Loucy (cell line): ENCODE measurements around the gene DDX11.

Source experiments
- EZH2phosphoT487 ChIP-seq: fragments of 200-600 bp; IDR thresholded peaks from 2 replicates; pipeline ENCODE4 v1.6.1; 2018; ENCODE audit warnings: antibody characterized with exemption, mild to moderate bottlenecking, moderate library complexity, borderline replicate concordance
- TF ChIP-seq, protein P1 (sequence below): fragments of 200-600 bp; sonication (generic); conservative IDR thresholded peaks from 2 replicates; pipeline ENCODE4 v1.5.1; 2014; ENCODE audit warnings: mild to moderate bottlenecking, antibody characterized with exemption, low read length

DNA sequence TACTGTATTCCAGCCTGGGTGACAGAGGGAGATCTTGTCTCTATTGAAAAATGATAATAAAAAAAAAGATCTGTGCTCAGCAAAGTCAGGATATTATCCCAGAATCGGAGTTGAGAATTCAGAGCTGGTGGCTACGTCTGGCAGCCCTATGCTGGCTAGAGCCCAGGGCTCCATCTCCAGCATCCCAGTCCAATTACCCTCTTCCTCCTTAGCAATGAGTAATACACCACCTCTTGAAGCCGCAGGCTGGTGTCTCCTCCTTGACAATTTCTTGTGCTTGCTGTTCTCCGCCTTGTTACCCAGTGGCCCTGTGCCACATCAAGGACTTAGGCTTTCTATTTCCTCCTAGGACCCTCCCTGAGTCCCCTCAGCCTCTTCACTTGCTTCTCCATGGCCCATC is 38.4 kb upstream of the DDX11 start:
- TF ChIP-seq EZH2phosphoT487 = no peak
- TF ChIP-seq, protein P1, sequence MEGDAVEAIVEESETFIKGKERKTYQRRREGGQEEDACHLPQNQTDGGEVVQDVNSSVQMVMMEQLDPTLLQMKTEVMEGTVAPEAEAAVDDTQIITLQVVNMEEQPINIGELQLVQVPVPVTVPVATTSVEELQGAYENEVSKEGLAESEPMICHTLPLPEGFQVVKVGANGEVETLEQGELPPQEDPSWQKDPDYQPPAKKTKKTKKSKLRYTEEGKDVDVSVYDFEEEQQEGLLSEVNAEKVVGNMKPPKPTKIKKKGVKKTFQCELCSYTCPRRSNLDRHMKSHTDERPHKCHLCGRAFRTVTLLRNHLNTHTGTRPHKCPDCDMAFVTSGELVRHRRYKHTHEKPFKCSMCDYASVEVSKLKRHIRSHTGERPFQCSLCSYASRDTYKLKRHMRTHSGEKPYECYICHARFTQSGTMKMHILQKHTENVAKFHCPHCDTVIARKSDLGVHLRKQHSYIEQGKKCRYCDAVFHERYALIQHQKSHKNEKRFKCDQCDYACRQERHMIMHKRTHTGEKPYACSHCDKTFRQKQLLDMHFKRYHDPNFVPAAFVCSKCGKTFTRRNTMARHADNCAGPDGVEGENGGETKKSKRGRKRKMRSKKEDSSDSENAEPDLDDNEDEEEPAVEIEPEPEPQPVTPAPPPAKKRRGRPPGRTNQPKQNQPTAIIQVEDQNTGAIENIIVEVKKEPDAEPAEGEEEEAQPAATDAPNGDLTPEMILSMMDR = no peak
